ENCODE measurements around the gene SLC5A10. TPM values are rescaled to one million over a fixed set of nuclear protein-coding genes. Genes with fewer than 3 reads are reported as not detected.

The SLC5A10 gene
- polyA plus RNA-seq, 1 of the 3 experiments (the other 2 are of a cell fraction): not detected

Small RNA genes lying within 50 kb of the gene (small RNA-seq; reads per million reads assigned to genes)
- 0 reads per million in 7 experiments for gene AC090286.3
- gene RF00324: 0 reads per million in 7 experiments

Other genes starting within 250 kb of the SLC5A10 start
- 0.02 and 0.03 TPM in 2 replicates for gene FBXW10, start 208.1 kb upstream of the SLC5A10 start, polyA plus RNA-seq (2012; rRNA removed)
- gene TVP23B, start 171.0 kb upstream of the SLC5A10 start, polyA plus RNA-seq (2012; rRNA removed): 22.9 and 29.3 TPM in 2 replicates
- gene PRPSAP2, start 94.0 kb upstream of the SLC5A10 start, polyA plus RNA-seq (2012; rRNA removed): 27.6 and 36.6 TPM in 2 replicates
- 6.4 and 6.5 TPM in 2 replicates for gene FAM83G, start 52.6 kb downstream of the SLC5A10 start, polyA plus RNA-seq (2012; rRNA removed)
- 0.02 TPM in 1 of 2 replicates, not detected in the other for gene GRAP, start 94.8 kb downstream of the SLC5A10 start, polyA plus RNA-seq (2012; rRNA removed)
- gene GRAPL, start 175.4 kb downstream of the SLC5A10 start, polyA plus RNA-seq (2012; rRNA removed): not detected in 2 replicates